ENCODE results near the gene CDH15. TPM values are rescaled to one million over a fixed set of nuclear protein-coding genes. Genes with fewer than 3 reads are reported as not detected.

CDH15 gene
- total and polyA plus RNA-seq, 9 of the 15 experiments (the other 6 are each of a cell fraction or from before 2014, with no cell fraction given) = 0.07 to 0.18 TPM; not detected in 7

GRCh38 chr16:89179656-89180315 lies 8.2 kb downstream of the CDH15 start:
- Histone ChIP-seq H3K4me1 (replicated peaks in 1 of 2; ENCODE audit: control insufficient read depth in 2 of 2, insufficient read depth in 2 of 2, low read length in 2 of 2) (peaks cover 0 to 65% of the 10 kb centered on the region in 2 experiments; a peak in 2 of 5 replicates), H3K27ac (ENCODE audit: extremely low read depth, low read depth, low read length) (no peak overlapping the region), H3K27me3 (ENCODE audit: control insufficient read depth in 2 of 2, insufficient read depth in 2 of 2, low read length in 2 of 2) (peaks cover 0 to 40% of the 10 kb centered on the region in 2 experiments; a peak in 2 of 5 replicates), H3K9me3 (replicated peaks; ENCODE audit: control insufficient read depth, insufficient read depth, low read depth, low read length) (no peaks in the 10 kb centered on the region), H3K36me3 (ENCODE audit: control insufficient read depth, insufficient read depth, low read length) (no peaks in the 10 kb centered on the region), H3K9ac (ENCODE audit: insufficient read depth in 1 of 2, low read depth in 2 of 2, low read length in 2 of 2) (no peak overlapping the region; a peak in 1 of 4 replicates), H3K4me3 (no peak overlapping the region), H3K4me2 (ENCODE audit: insufficient read depth, low read length) (no peak overlapping the region), H4K20me1 (replicated peaks; ENCODE audit: control insufficient read depth, insufficient read depth, low read length) (no peaks in the 10 kb centered on the region; the same call in 1 of the 2 replicates), H2AFZ (ENCODE audit: low read depth, low read length) (no peak overlapping the region), H3K79me2 (ENCODE audit: control insufficient read depth, insufficient read depth, low read length) (no peaks in the 10 kb centered on the region), H3K9me1 (ENCODE audit: control insufficient read depth, insufficient read depth, low read length) (no peaks in the 10 kb centered on the region)
- FAIRE-seq (no peak), DNase-seq (ENCODE audit: extremely low read depth in 1 of 4, low spot score in 3 of 4) (no peak), ATAC-seq (no peak)
- ChIA-PET CTCF (ENCODE audit: low intra/inter-chr PET ratio) (no interaction called here), POLR2A (no interaction called here)
- in situ Hi-C loops (cut with MboI) (no loop called here), intact Hi-C loops (cut with micrococcal nuclease) (no loop called here)
- 28% methylated on average over 25 of the region's 25 CpGs for WGBS (ENCODE audit: insufficient coverage, low coverage, missing lambda C conversion rate)
- BruUV-seq (replicated peaks) = no TSS peak
- TF ChIP-seq HMBOX1 (IDR thresholded peaks at IDR 0.05) (no peak), ZNF133 (CRISPR knock-in tag; IDR thresholded peaks at IDR 0.05) (no peak), PCBP1 (IDR thresholded peaks at IDR 0.05; ENCODE audit: low read depth, low read length, poor library complexity, severe bottlenecking) (no peak), STAG1 (CRISPR knock-in tag; IDR thresholded peaks at IDR 0.05; ENCODE audit: borderline replicate concordance) (no peak), TCF3 (CRISPR knock-in tag; IDR thresholded peaks at IDR 0.05) (no peak), NCOR1 (IDR thresholded peaks at IDR 0.05) (no peak), HOMEZ (CRISPR knock-in tag; IDR thresholded peaks at IDR 0.05) (no peak), ZBTB40 (IDR thresholded peaks at IDR 0.05) (no peak), ZBTB40 (CRISPR knock-in tag; IDR thresholded peaks at IDR 0.05) (no peak), POU5F1 (IDR thresholded peaks at IDR 0.05; ENCODE audit: borderline replicate concordance, low read depth, low read length, partially characterized antibody) (no peak)

All from K562 (cell line).